Measurements from ENCODE around the gene PLEKHG4.

The PLEKHG4 gene

GRCh38 chr16:67236563-67237395 is 42.6 kb upstream of the PLEKHG4 start:
- no peak for TF ChIP-seq CTCF (IDR thresholded peaks at IDR 0.05; ENCODE audit: low read depth, low read length, missing control alignments)
- no peak overlapping the region for H3K4me3 ChIP-seq (ENCODE audit: low read depth, low read length)
- no peak for DNase-seq (ENCODE audit: low read depth)

- H3K4me3 ChIP-seq (ENCODE audit: low read depth, low read length) = no peak overlapping the region
- DNase-seq (ENCODE audit: low read depth) = no peak
- no peak for TF ChIP-seq CTCF (IDR thresholded peaks at IDR 0.05; ENCODE audit: low read depth, low read length, missing control alignments)
Observed at GRCh38 chr16:67237396-67238277, 41.7 kb upstream of the PLEKHG4 start.

DNA sequence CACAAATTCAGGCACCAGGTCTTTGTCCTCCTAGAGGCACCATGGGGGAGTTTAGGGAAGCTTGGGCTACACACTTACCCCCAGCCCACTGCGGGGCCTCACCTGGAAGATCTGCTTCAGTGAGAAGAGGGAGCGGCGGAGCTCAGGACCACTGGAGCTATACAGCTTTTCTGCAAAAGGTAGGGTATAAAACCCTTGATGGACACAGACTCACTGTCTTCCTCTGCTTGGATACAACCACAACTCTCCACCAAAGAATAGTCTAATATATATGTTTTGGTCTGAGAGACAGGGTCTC is 41.1 kb upstream of the PLEKHG4 start:
- TF ChIP-seq CTCF (IDR thresholded peaks at IDR 0.05; ENCODE audit: low read depth, low read length, missing control alignments) = no peak
- no peak overlapping the region for H3K4me3 ChIP-seq (ENCODE audit: low read depth, low read length)
- no peak for DNase-seq (ENCODE audit: low read depth)

- TF ChIP-seq CTCF (IDR thresholded peaks at IDR 0.05; ENCODE audit: low read depth, low read length, missing control alignments) = no peak
- H3K4me3 ChIP-seq (ENCODE audit: low read depth, low read length) = no peak overlapping the region
- DNase-seq (ENCODE audit: low read depth) = no peak
Observed at GRCh38 chr16:67238806-67239470, 40.4 kb upstream of the PLEKHG4 start.

DNA sequence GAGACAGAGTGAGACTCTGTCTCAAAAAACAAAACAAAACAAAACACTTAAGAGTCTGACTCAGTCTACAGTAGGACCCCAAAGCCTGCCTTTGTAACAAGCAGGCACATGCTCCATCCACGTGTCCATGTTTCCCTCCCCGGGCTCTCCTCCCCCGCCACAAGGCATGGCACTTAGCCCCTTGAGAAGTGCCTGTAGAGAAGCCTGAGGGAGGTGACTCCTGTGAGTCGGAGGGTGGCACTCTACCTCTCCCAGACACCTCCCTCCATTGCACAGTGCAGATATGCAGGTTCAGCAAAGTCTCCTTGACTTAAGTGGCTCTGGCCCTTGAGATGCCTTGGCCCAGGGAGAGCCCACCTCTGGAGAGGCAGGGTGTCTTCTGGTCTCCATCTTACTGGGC is 38.8 kb upstream of the PLEKHG4 start:
- no peak for DNase-seq (ENCODE audit: low read depth)
- H3K4me3 ChIP-seq (ENCODE audit: low read depth, low read length) = no peak overlapping the region
- no peak for TF ChIP-seq CTCF (IDR thresholded peaks at IDR 0.05; ENCODE audit: low read depth, low read length, missing control alignments)

GRCh38 chr16:67241008-67241900 is 38.1 kb upstream of the PLEKHG4 start:
- no peak overlapping the region for H3K4me3 ChIP-seq (ENCODE audit: low read depth, low read length)
- TF ChIP-seq CTCF (IDR thresholded peaks at IDR 0.05; ENCODE audit: low read depth, low read length, missing control alignments) = no peak
- no peak for DNase-seq (ENCODE audit: low read depth)
